ENCODE data around the gene FAM107A. TPM values are rescaled to one million over a fixed set of nuclear protein-coding genes. Genes with fewer than 3 reads are reported as not detected.

FAM107A gene
- total and polyA plus RNA-seq, 12 donors: 18.3 to 149 (median 55.0) TPM

GRCh38 chr3:58609990-58610389 is 32.8 kb upstream of the FAM107A start:
- no peak for TF ChIP-seq CTCF (IDR thresholded peaks at IDR 0.05)
- intact Hi-C loops (cut with DNase I): no loop called here
- H3K4me3 ChIP-seq: no peak overlapping the region
- H3K4me1 ChIP-seq: peaks cover 0 to 37% (median 23%) of the 10 kb centered on the region in 9 donors
- no peaks in the 10 kb centered on the region for H3K36me3 ChIP-seq
- H3K27ac ChIP-seq: peak overlapping the region in 5 of 10 donors; percentile 40 to 78 (median 71)
- ATAC-seq (peak in 6 of 8 donors; percentile 24 to 48 (median 35)), DNase-seq (no peak)
- peaks cover 0 to 1% (median 0%) of the 10 kb centered on the region in 11 donors for H3K9me3 ChIP-seq
- 80 to 84% methylated on average over 7 of the region's 7 CpGs for WGBS, 2 donors
- no peaks in the 10 kb centered on the region for H3K27me3 ChIP-seq

GRCh38 chr3:58608648-58609047 is 31.5 kb upstream of the FAM107A start:
- Histone ChIP-seq H3K4me3 (no peak overlapping the region), H3K9me3 (peaks cover 0 to 10% (median 0%) of the 10 kb centered on the region in 11 donors), H3K36me3 (no peaks in the 10 kb centered on the region), H3K27me3 (no peaks in the 10 kb centered on the region), H3K27ac (peak overlapping the region in 9 of 10 donors; percentile 7 to 78 (median 44)), H3K4me1 (peaks cover 0 to 30% (median 19%) of the 10 kb centered on the region in 9 donors)
- WGBS, 2 donors: 53 to 61% methylated on average over 5 of the region's 5 CpGs
- DNase-seq (peak; percentile 61 to 65), ATAC-seq (peak; percentile 9 to 87 (median 58))
- intact Hi-C loops (cut with DNase I): no loop called here
- TF ChIP-seq CTCF (IDR thresholded peaks at IDR 0.05): no peak

- no peaks in the 10 kb centered on the region for H3K27me3 ChIP-seq
- no peak for TF ChIP-seq CTCF (IDR thresholded peaks at IDR 0.05)
- 81 to 85% methylated on average over 4 of the region's 4 CpGs for WGBS, 2 donors
- H3K4me1 ChIP-seq: peaks cover 0 to 22% (median 15%) of the 10 kb centered on the region in 9 donors
- ATAC-seq (no peak), DNase-seq (no peak)
- H3K9me3 ChIP-seq: peaks cover 0 to 10% (median 0%) of the 10 kb centered on the region in 11 donors
- no peak overlapping the region for H3K4me3 ChIP-seq
- H3K27ac ChIP-seq: no peak overlapping the region
- H3K36me3 ChIP-seq: no peaks in the 10 kb centered on the region
- intact Hi-C loops (cut with DNase I): no loop called here
Measured at GRCh38 chr3:58607816-58608215, 30.6 kb upstream of the FAM107A start.

- no peak for ATAC-seq
- Histone ChIP-seq H3K27ac (no peak overlapping the region), H3K9me3 (peaks cover 0 to 10% (median 0%) of the 10 kb centered on the region in 11 donors), H3K36me3 (no peaks in the 10 kb centered on the region), H3K4me1 (peaks cover 0 to 22% (median 15%) of the 10 kb centered on the region in 9 donors), H3K4me3 (no peak overlapping the region), H3K27me3 (no peaks in the 10 kb centered on the region)
- no peak for DNase-seq
- WGBS, 2 donors: 94% methylated on average over 1 of the region's 1 CpG
- no peak for TF ChIP-seq CTCF (IDR thresholded peaks at IDR 0.05)
- intact Hi-C loops (cut with DNase I): no loop called here
Measured at GRCh38 chr3:58606693-58607092, 29.5 kb upstream of the FAM107A start.

All from heart right ventricle (tissue), 16 donors.